Panc1 (cell line): ENCODE results near the gene DIS3L2. TPM values are rescaled to one million over a fixed set of nuclear protein-coding genes. Genes with fewer than 3 reads are reported as not detected.
"Not testable (repeated sequence)": the region's sequence is repeated elsewhere in the genome, so short reads cannot be mapped to it uniquely, and the experiment has no call there.

Experiments
- ATAC-seq: fragments of 200-7000 bp; cut with Tn5 transposase; 2 replicates; pipeline ENCODE4 v1.9.1; 2020; ENCODE audit warnings: mild to moderate bottlenecking, moderate library complexity
- BruUV-seq: library from RNA; stranded (reverse); fragments of 400-500 nt; replicated peaks from 2 replicates; lab custom pipeline; 2021; lab: Mats Ljungman, UMichigan
- CTCF ChIA-PET: fragments of 300-600 bp; sonication (Branson Sonifier 250); formaldehyde crosslinking; loops from one replicate; lab custom pipeline; 2022; ENCODE audit warnings: antibody characterized with exemption; lab: Charles Lee
- POLR2A ChIA-PET: fragments of 300-600 bp; sonication (Branson Sonifier 250); formaldehyde crosslinking; loops from one replicate; lab custom pipeline; 2022; ENCODE audit warnings: antibody characterized with exemption; lab: Charles Lee
- DNase-seq: peaks from one replicate; pipeline ENCODE4 v3.0.0-alpha.2; 2010; ENCODE audit warnings: low read depth, low spot score
- H3K27ac ChIP-seq: 2 replicates; pipeline ENCODE4 v1.5.1; 2011; ENCODE audit warnings: mild to moderate bottlenecking, low read length, inconsistent platforms
- H3K27me3 ChIP-seq: fragments of 200-500 bp; sonication (Bioruptor generic); 2 replicates; pipeline ENCODE4 v1.6.0; 2014; ENCODE audit warnings: low read length, inconsistent platforms; ENCODE audit not compliant: control insufficient read depth, insufficient read depth
- H3K36me3 ChIP-seq: fragments of 200-500 bp; sonication (Bioruptor generic); 2 replicates; pipeline ENCODE4 v1.5.1; 2014; ENCODE audit warnings: inconsistent platforms, mild to moderate bottlenecking, low read length, moderate library complexity; ENCODE audit not compliant: control insufficient read depth, insufficient read depth
- H3K4me1 ChIP-seq: 2 replicates; pipeline ENCODE4 v1.5.1; 2011; ENCODE audit warnings: inconsistent platforms, mild to moderate bottlenecking, low read length, moderate library complexity; ENCODE audit not compliant: control insufficient read depth, insufficient read depth
- H3K4me3 ChIP-seq, 2 experiments: 2 replicates each; pipeline ENCODE4 v1.5.1; 2011 to 2012; ENCODE audit warnings: low read depth in 2 of 2, low read length in 2 of 2, mild to moderate bottlenecking in 2 of 2, inconsistent platforms in 1 of 2, moderate library complexity in 1 of 2
- H3K9me3 ChIP-seq: fragments of 200-500 bp; sonication (Bioruptor generic); 2 replicates; pipeline ENCODE4 v1.5.1; 2014; ENCODE audit warnings: low read depth, mild to moderate bottlenecking, inconsistent platforms, low read length, moderate library complexity; ENCODE audit not compliant: control insufficient read depth, insufficient read depth
- CTCF ChIP-seq: fragments of 450-650 bp; IDR thresholded peaks from 2 replicates; pipeline ENCODE4 v1.5.1; 2017; ENCODE audit warnings: mild to moderate bottlenecking
- POLR2AphosphoS5 ChIP-seq: IDR thresholded peaks from 2 replicates; pipeline ENCODE4 v1.6.1; 2012; ENCODE audit warnings: mild to moderate bottlenecking, low read depth, low read length, moderate library complexity
- REST ChIP-seq, 2 experiments: IDR thresholded peaks; 2 replicates each; pipeline ENCODE4 v1.6.1; 2011 to 2012; ENCODE audit warnings: low read depth in 2 of 2, control low read depth in 1 of 2, low read length in 1 of 2, mild to moderate bottlenecking in 1 of 2, moderate library complexity in 1 of 2; ENCODE audit not compliant: insufficient read depth in 1 of 2
- SIN3A ChIP-seq: IDR thresholded peaks from 2 replicates; pipeline ENCODE4 v1.6.1; 2012; ENCODE audit warnings: low read depth, mild to moderate bottlenecking, low read length, moderate library complexity, borderline replicate concordance; ENCODE audit not compliant: insufficient read depth
- TCF7L2 ChIP-seq: IDR thresholded peaks from 2 replicates; pipeline ENCODE4 v1.6.1; 2011; ENCODE audit warnings: mild to moderate bottlenecking, low read depth, low read length, inconsistent platforms
- in situ Hi-C: cut with HindIII; loops from 2 replicates; pipeline ENCODE4 v1.10.0; 2016; ENCODE audit warnings: low sequenced_read_pairs, low pct_unique_long_range_greater_than_20kb
- intact Hi-C: fragments of 100-400 bp; cut with micrococcal nuclease; formaldehyde crosslinking; loops from one replicate; pipeline ENCODE4 v1.10.0; 2022; ENCODE audit not compliant: unreplicated experiment
- total RNA-seq: library from RNA; stranded (reverse); gene quantifications from one replicate; pipeline ENCODE4 v1.2.1, GENCODE V29; 2021; ENCODE audit not compliant: unreplicated experiment

Gene DIS3L2
- total RNA-seq, 1 experiment from 2014 or later, result 28.1 TPM

- no peak overlapping the region for H3K4me3 ChIP-seq
- H3K36me3 ChIP-seq, result no peaks in the 10 kb centered on the region
- CTCF ChIA-PET, result no interaction called here
- intact Hi-C loops, result no loop called here
- H3K4me1 ChIP-seq, result no peaks in the 10 kb centered on the region
- no peak overlapping the region for H3K27ac ChIP-seq
- no peaks in the 10 kb centered on the region for H3K27me3 ChIP-seq
- no TSS peak for BruUV-seq
- POLR2A ChIA-PET, result no interaction called here
- ATAC-seq (no peak), DNase-seq (no peak)
- H3K9me3 ChIP-seq, result no peaks in the 10 kb centered on the region
- TF ChIP-seq REST (IDR thresholded peaks at IDR 0.05; ENCODE audit: insufficient read depth in 1 of 2, low read depth in 2 of 2, low read length in 1 of 2) (no peak), POLR2AphosphoS5 (no peak), CTCF (no peak), TCF7L2 (no peak), SIN3A (no peak)
- in situ Hi-C loops, result no loop called here
These were observed 152.3 kb downstream of the DIS3L2 start for GRCh38 chr2:232113821-232114220.

GRCh38 chr2:232115728-232116361 lies 154.3 kb downstream of the DIS3L2 start:
- intact Hi-C loops, H3K27me3 ChIP-seq, H3K9me3 ChIP-seq, POLR2A ChIA-PET, DNase-seq, H3K27ac ChIP-seq, in situ Hi-C loops, BruUV-seq, H3K4me1 ChIP-seq, ATAC-seq, H3K4me3 ChIP-seq, H3K36me3 ChIP-seq, CTCF ChIA-PET: not testable (repeated sequence)

- in situ Hi-C loops (no loop called here), intact Hi-C loops (no loop called here)
- no peaks in the 10 kb centered on the region for H3K4me1 ChIP-seq
- DNase-seq, result no peak
- ChIA-PET CTCF (interaction anchor here (0.7 kb wide), 1 partner anchor 145 kb away, joined by 3 read pairs; no protein-coding TSS in a partner anchor), POLR2A (no interaction called here)
- H3K9me3 ChIP-seq, result no peaks in the 10 kb centered on the region
- H3K27ac ChIP-seq, result no peak overlapping the region
- no peak overlapping the region for H3K4me3 ChIP-seq
- BruUV-seq, result no TSS peak
- no peak for TF ChIP-seq CTCF
- no peak for TF ChIP-seq TCF7L2
- no peak for TF ChIP-seq REST (IDR thresholded peaks at IDR 0.05; ENCODE audit: insufficient read depth in 1 of 2, low read depth in 2 of 2, low read length in 1 of 2)
- TF ChIP-seq POLR2AphosphoS5, result no peak
- TF ChIP-seq SIN3A, result no peak
- H3K27me3 ChIP-seq, result no peaks in the 10 kb centered on the region
- ATAC-seq, result no peak
- H3K36me3 ChIP-seq, result no peaks in the 10 kb centered on the region
These were observed 155.3 kb downstream of the DIS3L2 start for GRCh38 chr2:232116852-232117251.
